ENCODE results near the gene BET1.
"Not testable (repeated sequence)": the region's sequence is repeated elsewhere in the genome, so short reads cannot be mapped to it uniquely, and the experiment has no call there.

The BET1 gene
- 11.9 to 26.7 (median 19.6) reads per million in 18 experiments for total RNA-seq

GRCh38 chr7:94004024-94004951 lies at the start of gene BET1:
Gene BET1, minus strand, starts transcription at chr7:94004355. Its CDS starts 139 bp downstream, at chr7:94004216.
- DNase-seq = peak; percentile 97

GRCh38 chr7:94053532-94053931 lies 49.4 kb upstream of the BET1 start:
- DNase-seq = no peak

GRCh38 chr7:94052398-94053180 lies 48.4 kb upstream of the BET1 start:
- no peak for DNase-seq

GRCh38 chr7:94050046-94050445 lies 45.9 kb upstream of the BET1 start:
- peak; percentile 54 to 76 for DNase-seq

- DNase-seq = no peak
Observed at GRCh38 chr7:94049615-94050014, 45.5 kb upstream of the BET1 start.

- no peak for DNase-seq
Observed at GRCh38 chr7:94048755-94049154, 44.6 kb upstream of the BET1 start.

- peak; percentile 62 to 80 for DNase-seq
Observed at GRCh38 chr7:94047956-94048355, 43.8 kb upstream of the BET1 start.

GRCh38 chr7:94045581-94045980 lies 41.4 kb upstream of the BET1 start:
- DNase-seq = peak; percentile 53 to 75

- DNase-seq = no peak
Observed at GRCh38 chr7:94044806-94045205, 40.7 kb upstream of the BET1 start.

GRCh38 chr7:94043299-94043698 lies 39.1 kb upstream of the BET1 start:
- peak; percentile 58 to 93 for DNase-seq

GRCh38 chr7:94042381-94042780 lies 38.2 kb upstream of the BET1 start:
- DNase-seq = no peak

- DNase-seq = no peak
Observed at GRCh38 chr7:94041529-94041928, 37.4 kb upstream of the BET1 start.

GRCh38 chr7:94040254-94040653 lies 36.1 kb upstream of the BET1 start:
- DNase-seq = no peak

GRCh38 chr7:94039368-94040035 lies 35.3 kb upstream of the BET1 start:
- no peak for DNase-seq

GRCh38 chr7:94031865-94032264 lies 27.7 kb upstream of the BET1 start:
- DNase-seq = no peak

GRCh38 chr7:94030634-94031033 lies 26.5 kb upstream of the BET1 start:
- DNase-seq = no peak

GRCh38 chr7:94029976-94030375 lies 25.8 kb upstream of the BET1 start:
- peak in 1 of 2 donors; percentile 55 for DNase-seq

- DNase-seq = no peak
Observed at GRCh38 chr7:94028768-94029167, 24.6 kb upstream of the BET1 start.

GRCh38 chr7:94026619-94027018 lies 22.5 kb upstream of the BET1 start:
- not testable (repeated sequence) for DNase-seq

GRCh38 chr7:94022550-94022949 lies 18.4 kb upstream of the BET1 start:
- peak; percentile 7 to 20 for DNase-seq

- DNase-seq = no peak
Observed at GRCh38 chr7:94016786-94017185, 12.6 kb upstream of the BET1 start.

GRCh38 chr7:94015538-94015937 lies 11.4 kb upstream of the BET1 start:
- DNase-seq = no peak

- no peak for DNase-seq
Observed at GRCh38 chr7:94012746-94013145, 8.6 kb upstream of the BET1 start.
